K562 (cell line): ENCODE measurements around the gene ZDHHC1. TPM values are rescaled to one million over a fixed set of nuclear protein-coding genes. Genes with fewer than 3 reads are reported as not detected.

ENCODE experiments used
- ATAC-seq: fragments of 200-7000 bp; cut with Tn5 transposase; 3 replicates; pipeline ENCODE4 v1.9.1; 2020; ENCODE audit warnings: moderate library complexity
- BruUV-seq: library from RNA; stranded (reverse); fragments of 400-500 nt; replicated peaks from 2 replicates; lab custom pipeline; 2021; lab: Mats Ljungman, UMichigan
- CTCF ChIA-PET: fragments of 300-600 bp; formaldehyde crosslinking; extraction: SDS; loops from one replicate; lab custom pipeline; 2021; ENCODE audit warnings: low intra/inter-chr PET ratio; lab: Yijun Ruan, JAX
- POLR2A ChIA-PET: fragments of 300-600, 350-650 bp; sonication (Branson Sonifier 250); formaldehyde crosslinking; extraction: SDS; loops from one replicate; lab custom pipeline; 2021; ENCODE audit warnings: antibody characterized with exemption, inconsistent platforms; lab: Yijun Ruan, JAX
- DNase-seq, 4 experiments: peaks; one replicate each; pipeline versions ENCODE4 v3.0.0 to v3.0.0-alpha.2; 2011 to 2018; ENCODE audit warnings: low spot score in 3 of 4, mixed read lengths in 3 of 4; ENCODE audit errors: extremely low read depth in 1 of 4
- FAIRE-seq: peaks from 2 replicates; lab custom pipeline; 2011; peaks lifted over from hg19 to GRCh38; lab: Jason Lieb, UNC
- H2AFZ ChIP-seq: 2 replicates; pipeline ENCODE4 v1.6.0; 2011; ENCODE audit warnings: low read depth, low read length, control low read depth, inconsistent platforms
- H3K27ac ChIP-seq: fragments of 200-600 bp; 3 replicates; pipeline ENCODE4 v1.8.0; 2011; ENCODE audit warnings: low read depth, mild to moderate bottlenecking, control low read depth, inconsistent platforms, low read length, moderate library complexity, mixed read lengths; ENCODE audit errors: extremely low read depth
- H3K27me3 ChIP-seq, 2 experiments: fragments of 300-600 bp in 1 of 2; 2 replicates in 1 of 2; 3 replicates in 1 of 2; pipeline versions ENCODE4 v1.6.0 to v1.8.0; 2011; ENCODE audit warnings: inconsistent platforms in 2 of 2, low read length in 2 of 2, mild to moderate bottlenecking in 1 of 2, mixed read lengths in 1 of 2, moderate library complexity in 1 of 2; ENCODE audit not compliant: control insufficient read depth in 2 of 2, insufficient read depth in 2 of 2
- H3K36me3 ChIP-seq: fragments of 300-600 bp; 3 replicates; pipeline ENCODE4 v1.8.0; 2011; ENCODE audit warnings: mild to moderate bottlenecking, low read length, inconsistent platforms; ENCODE audit not compliant: control insufficient read depth, insufficient read depth
- H3K4me1 ChIP-seq, 2 experiments: fragments of 200-600 bp in 1 of 2; replicated peaks in 1 of 2; 2 replicates in 1 of 2; 3 replicates in 1 of 2; pipeline versions ENCODE4 v1.5.1 to v1.8.0; 2011; ENCODE audit warnings: inconsistent platforms in 2 of 2, low read length in 2 of 2, mild to moderate bottlenecking in 1 of 2, mixed read lengths in 1 of 2, moderate library complexity in 1 of 2; ENCODE audit not compliant: control insufficient read depth in 2 of 2, insufficient read depth in 2 of 2
- H3K4me2 ChIP-seq: 2 replicates; pipeline ENCODE4 v1.6.1; 2011; ENCODE audit warnings: low read length, control low read depth, inconsistent platforms, mixed read lengths; ENCODE audit not compliant: insufficient read depth
- H3K4me3 ChIP-seq: fragments of 200-600 bp; sonication (generic), shearing (Covaris generic); 2 replicates; pipeline ENCODE4 v1.5.1; 2016; ENCODE audit warnings: control low read depth, inconsistent platforms
- H3K79me2 ChIP-seq: fragments of 200-600 bp; 3 replicates; pipeline ENCODE4 v1.8.0; 2011; ENCODE audit warnings: low read length, inconsistent platforms; ENCODE audit not compliant: control insufficient read depth, insufficient read depth
- H3K9ac ChIP-seq, 2 experiments: 2 replicates each; pipeline versions ENCODE4 v1.6.0 to v1.6.1; 2011; ENCODE audit warnings: low read depth in 2 of 2, low read length in 2 of 2, control low read depth in 1 of 2, inconsistent platforms in 1 of 2, mild to moderate bottlenecking in 1 of 2, mixed read lengths in 1 of 2; ENCODE audit not compliant: insufficient read depth in 1 of 2
- H3K9me1 ChIP-seq: one replicate; pipeline ENCODE4 v1.6.0; 2011; ENCODE audit warnings: inconsistent platforms, mild to moderate bottlenecking, low read length, moderate library complexity; ENCODE audit not compliant: control insufficient read depth, insufficient read depth
- H3K9me3 ChIP-seq: replicated peaks from 2 replicates; pipeline ENCODE4 v1.5.1; 2011; ENCODE audit warnings: low read depth, low read length, inconsistent platforms; ENCODE audit not compliant: control insufficient read depth, insufficient read depth
- H4K20me1 ChIP-seq: replicated peaks from 2 replicates; pipeline ENCODE4 v1.6.1; 2011; ENCODE audit warnings: low read length, inconsistent platforms, mixed read lengths; ENCODE audit not compliant: control insufficient read depth, insufficient read depth
- CEBPB ChIP-seq: fragments of 450-650 bp; IDR thresholded peaks from 2 replicates; pipeline ENCODE4 v1.6.1; 2016; ENCODE audit warnings: missing genetic modification characterization, missing compliant biosample characterization
- EGR1 ChIP-seq: fragments of 450-650 bp; conservative IDR thresholded peaks from 2 replicates; pipeline ENCODE4 v1.6.1; 2017; ENCODE audit warnings: mild to moderate bottlenecking
- GATAD2B ChIP-seq: fragments of 450-650 bp; IDR thresholded peaks from 2 replicates; pipeline ENCODE4 v1.6.1; 2017; ENCODE audit warnings: mild to moderate bottlenecking, borderline replicate concordance
- KLF13 ChIP-seq: fragments of 450-650 bp; IDR thresholded peaks from 2 replicates; pipeline ENCODE4 v1.6.1; 2016; ENCODE audit warnings: missing genetic modification characterization, low read depth, mild to moderate bottlenecking, missing compliant biosample characterization, moderate library complexity, borderline replicate concordance
- WGBS: fragments of 100-300 bp; shearing (Covaris generic); methylation state at CpG from one replicate; pipeline ENCODE4 v1.1.6; 2016; ENCODE audit warnings: low coverage, mixed read lengths; ENCODE audit not compliant: insufficient coverage; ENCODE audit errors: missing lambda C conversion rate; 5-methylcytosine and 5-hydroxymethylcytosine counted together
- in situ Hi-C: fragments of 300-500 bp; cut with MboI; formaldehyde crosslinking; loops from 4 replicates; pipeline ENCODE4 v1.15.0; 2018; ENCODE audit warnings: inconsistent platforms, mixed read lengths
- intact Hi-C: fragments of 100-400 bp; cut with micrococcal nuclease; formaldehyde crosslinking; loops from 2 replicates; pipeline ENCODE4 v1.14.2; 2022
- polyA plus RNA-seq, 8 experiments: library from polyadenylated mRNA; depleted of rRNA in 4 of 8; stranded (reverse) in 5 of 8; unstranded in 3 of 8; fragments of >200 nt; fragmentation: Nextera tagmentation in 2 of 8; fragmentation: Illumina TruSeq in 1 of 8; extraction: Ambion mirVana in 2 of 8; extraction: Trizol in 1 of 8; gene quantifications; 2 replicates each; pipeline versions ENCODE4 v1.2.1 to v1.2.3, GENCODE V29; 2011 to 2014; ENCODE audit warnings: inconsistent platforms in 1 of 8, missing spikeins in 1 of 8
- total RNA-seq, 7 experiments: library from RNA; depleted of rRNA in 6 of 7; stranded (reverse); fragments of >200 nt in 6 of 7; fragmentation: Illumina TruSeq in 2 of 7; extraction: Trizol in 2 of 7; gene quantifications; 2 replicates each; pipeline versions ENCODE4 v1.2.1 to v1.2.3, GENCODE V29; 2011 to 2021; ENCODE audit warnings: low replicate concordance in 1 of 7

ZDHHC1 gene
- total and polyA plus RNA-seq, 9 of the 15 experiments (the other 6 are each of a cell fraction or from before 2014, with no cell fraction given) = 0.06 to 0.77 (median 0.25) TPM; not detected in 4

DNA sequence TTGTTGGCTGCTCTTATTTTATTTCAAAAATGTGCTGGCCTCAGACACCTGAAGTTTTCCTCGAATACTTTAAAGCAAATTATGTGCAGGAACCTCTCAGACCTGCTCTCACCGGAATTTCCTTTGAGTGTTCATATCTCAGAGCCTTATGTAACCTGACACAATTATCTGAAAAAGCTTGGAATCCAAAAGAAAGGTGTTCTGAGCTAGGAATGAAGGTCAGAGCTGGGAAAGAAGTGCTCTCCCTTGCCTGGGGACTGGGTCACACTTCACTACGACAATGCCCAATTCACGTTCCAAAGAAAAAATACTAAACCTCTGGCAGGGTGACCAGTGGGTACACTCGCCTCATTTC lies 8.0 kb upstream of the ZDHHC1 start (continued):
- TF ChIP-seq KLF13 (tag) (no peak), GATAD2B (no peak)

DNA sequence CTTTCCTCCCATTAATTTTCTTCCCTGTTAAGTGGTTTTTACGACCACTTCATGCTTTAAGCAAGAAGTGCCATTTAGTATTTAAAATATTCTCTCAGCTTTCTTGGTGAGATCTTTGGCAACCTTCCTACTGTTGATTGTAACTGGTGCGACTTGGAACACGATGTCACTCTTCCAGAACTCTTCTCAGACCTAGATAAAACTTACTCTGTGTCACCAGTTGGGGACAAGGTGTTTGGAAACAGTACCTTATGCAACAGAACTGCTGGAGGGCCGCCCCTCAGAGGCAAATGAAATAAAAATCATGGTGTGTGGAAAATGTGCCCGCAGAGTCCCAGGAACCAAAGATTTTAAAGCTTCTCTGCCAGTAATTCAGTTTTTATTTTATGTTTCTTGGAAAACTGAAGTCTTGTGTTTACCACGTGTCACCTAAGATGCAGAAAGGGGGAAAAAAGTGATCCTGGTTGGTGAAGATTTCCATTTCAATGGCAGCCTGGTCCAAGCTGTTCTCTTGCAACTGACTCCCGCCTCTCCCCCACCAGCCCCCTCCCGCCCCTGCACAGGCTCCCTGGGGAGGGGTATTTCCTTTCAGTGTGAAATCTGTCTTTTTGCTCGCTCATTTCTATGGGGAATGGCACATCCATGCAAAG lies 7.5 kb upstream of the ZDHHC1 start:
- no peak overlapping the region for H3K4me3 ChIP-seq
- no peak overlapping the region for H3K4me2 ChIP-seq
- ChIA-PET POLR2A (interaction anchor here (0.5 to 0.8 kb wide), 4 partner anchors 62 to 137 kb away, joined by 3 to 4 read pairs (median 3); no protein-coding TSS in a partner anchor), CTCF (no interaction called here)
- H2AFZ ChIP-seq = peak overlapping the region; percentile 36; the same call in 1 of the 2 replicates
- TF ChIP-seq EGR1 (no peak), CEBPB (tag) (peak; percentile 50; the same call in 1 of the 2 replicates)
- H3K79me2 ChIP-seq = no peaks in the 10 kb centered on the region
- ATAC-seq (no peak), FAIRE-seq (no peak), DNase-seq (no peak)
- H3K9me1 ChIP-seq = no peaks in the 10 kb centered on the region
- H3K27ac ChIP-seq = no peak overlapping the region
- H3K9me3 ChIP-seq = no peaks in the 10 kb centered on the region
- WGBS = 10% methylated on average over 9 of the region's 9 CpGs
- intact Hi-C loops = loop anchor here (10.0 kb wide), 1 partner anchor 91 kb away; no protein-coding TSS in a partner anchor
- in situ Hi-C loops = loop anchor here (25.0 kb wide), 1 partner anchor 461 kb away; the partner anchor contains the start of gene CES3
- no TSS peak for BruUV-seq
- H3K9ac ChIP-seq = no peak overlapping the region
- H3K27me3 ChIP-seq = peaks cover 5 to 15% of the 10 kb centered on the region in 2 experiments; a peak in 3 of 5 replicates
- H3K4me1 ChIP-seq = peaks cover 0 to 2% of the 10 kb centered on the region in 2 experiments; a peak in 2 of 5 replicates
- H4K20me1 ChIP-seq = peaks cover 5% of the 10 kb centered on the region
- no peaks in the 10 kb centered on the region for H3K36me3 ChIP-seq
